ENCODE data around the gene SPTLC1. TPM values are rescaled to one million over a fixed set of nuclear protein-coding genes. Genes with fewer than 3 reads are reported as not detected.

SPTLC1 gene
- total and polyA plus RNA-seq, 2 of the 13 experiments (the other 11 are each of a cell fraction or from before 2014, with no cell fraction given) = 56.2 to 72.5 TPM

GRCh38 chr9:92138157-92138959 lies 23.1 kb upstream of the SPTLC1 start (continued):
- no peak for TF ChIP-seq FOXP4 (CRISPR knock-in tag; IDR thresholded peaks at IDR 0.05)
- no peak for TF ChIP-seq SOX5 (CRISPR knock-in tag; IDR thresholded peaks at IDR 0.05; ENCODE audit: borderline replicate concordance)
- no peak for TF ChIP-seq ATF5 (CRISPR knock-in tag; IDR thresholded peaks at IDR 0.05; ENCODE audit: low read depth)
- TF ChIP-seq KAT8 (CRISPR knock-in tag; IDR thresholded peaks at IDR 0.05) = peak; percentile 10; the same call in 1 of the 2 replicates
- no peak for TF ChIP-seq ZBTB44 (CRISPR knock-in tag; IDR thresholded peaks at IDR 0.05)
- no peak for TF ChIP-seq TEF (CRISPR knock-in tag; IDR thresholded peaks at IDR 0.05)
- TF ChIP-seq NFE2 (CRISPR knock-in tag; IDR thresholded peaks at IDR 0.05) = no peak
- no peak for TF ChIP-seq DPF2 (CRISPR knock-in tag; IDR thresholded peaks at IDR 0.05; ENCODE audit: borderline replicate concordance, low read depth)
- no peak for TF ChIP-seq SRY (CRISPR knock-in tag; IDR thresholded peaks at IDR 0.05)
- no peak for TF ChIP-seq ZBTB33 (CRISPR knock-in tag; IDR thresholded peaks at IDR 0.05)
- TF ChIP-seq ARHGAP35 (CRISPR knock-in tag; IDR thresholded peaks at IDR 0.05; ENCODE audit: borderline replicate concordance) = 0 out of 2 replicates have a peak, but pooled peaks have one; percentile 29
- no peak for TF ChIP-seq ZHX2 (IDR thresholded peaks at IDR 0.05; ENCODE audit: low read depth)
- no peak for TF ChIP-seq ZHX2 (CRISPR knock-in tag; IDR thresholded peaks at IDR 0.05; ENCODE audit: borderline replicate concordance)
- TF ChIP-seq KLF15 (CRISPR knock-in tag; IDR thresholded peaks at IDR 0.05; ENCODE audit: borderline replicate concordance) = no peak
